PC-3 (cell line): ENCODE measurements around the gene ROBO3. TPM values are rescaled to one million over a fixed set of nuclear protein-coding genes. Genes with fewer than 3 reads are reported as not detected.

Experiments used
- ATAC-seq: fragments of 200-7000 bp; cut with Tn5 transposase; 2 replicates; pipeline ENCODE4 v1.9.1; 2020; ENCODE audit warnings: mild to moderate bottlenecking, moderate library complexity
- BruUV-seq: library from RNA; stranded (reverse); fragments of 400-500 nt; replicated peaks from 2 replicates; lab custom pipeline; 2021; lab: Mats Ljungman, UMichigan
- CTCF ChIA-PET: fragments of 300-600 bp; sonication (Branson Sonifier 250); formaldehyde crosslinking; loops from one replicate; lab custom pipeline; 2022; ENCODE audit warnings: antibody characterized with exemption; lab: Charles Lee
- POLR2A ChIA-PET: fragments of 300-600 bp; sonication (Branson Sonifier 250); formaldehyde crosslinking; loops from one replicate; lab custom pipeline; 2022; ENCODE audit warnings: antibody characterized with exemption; ENCODE audit not compliant: unreplicated experiment; lab: Charles Lee
- DNase-seq: peaks from one replicate; pipeline ENCODE4 v3.0.0-alpha.2; 2015
- H2AFZ ChIP-seq: fragments of 300-600 bp; sonication (generic); 2 replicates; pipeline ENCODE4 v1.6.0; 2016; ENCODE audit warnings: antibody characterized with exemption, low read length
- H3F3A ChIP-seq: fragments of 300-600 bp; sonication (generic); one replicate; pipeline ENCODE4 v1.6.0; 2017; ENCODE audit warnings: antibody characterized with exemption, low read length, control low read depth, mild to moderate bottlenecking; ENCODE audit not compliant: unreplicated experiment
- H3K27ac ChIP-seq: fragments of 300-600 bp; sonication (generic); 2 replicates; pipeline ENCODE4 v1.5.1; 2016; ENCODE audit warnings: mild to moderate bottlenecking, low read length
- H3K27me3 ChIP-seq: fragments of 300-600 bp; sonication (generic); 2 replicates; pipeline ENCODE4 v1.6.1; 2016; ENCODE audit warnings: low read length, mixed read lengths
- H3K36me3 ChIP-seq: fragments of 300-600 bp; sonication (generic); 2 replicates; pipeline ENCODE4 v1.6.1; 2016; ENCODE audit warnings: low read depth, mixed run types, low read length, mixed read lengths
- H3K4me1 ChIP-seq: fragments of 300-600 bp; sonication (generic); 2 replicates; pipeline ENCODE4 v1.5.1; 2016; ENCODE audit warnings: low read length; ENCODE audit not compliant: insufficient read depth
- H3K4me2 ChIP-seq: fragments of 300-600 bp; sonication (generic); 2 replicates; pipeline ENCODE4 v1.6.0; 2016; ENCODE audit warnings: low read length
- H3K4me3 ChIP-seq: fragments of 300-600 bp; sonication (generic); 2 replicates; pipeline ENCODE4 v1.5.1; 2016; ENCODE audit warnings: mild to moderate bottlenecking, low read length, mixed read lengths
- H3K79me2 ChIP-seq: fragments of 300-600 bp; sonication (generic); 2 replicates; pipeline ENCODE4 v1.6.1; 2017; ENCODE audit warnings: low read length, mixed read lengths
- H3K9ac ChIP-seq: fragments of 300-600 bp; sonication (generic); 2 replicates; pipeline ENCODE4 v1.6.0; 2016; ENCODE audit warnings: mild to moderate bottlenecking, low read length
- H3K9me2 ChIP-seq: fragments of 300-600 bp; sonication (generic); replicated peaks from 2 replicates; pipeline ENCODE4 v1.6.1; 2016; ENCODE audit warnings: mixed run types, low read length, mixed read lengths
- H3K9me3 ChIP-seq: fragments of 300-600 bp; sonication (generic); 2 replicates; pipeline ENCODE4 v1.6.1; 2016; ENCODE audit warnings: low read length, mixed read lengths
- H4K20me1 ChIP-seq: fragments of 300-600 bp; sonication (generic); 2 replicates; pipeline ENCODE4 v1.6.1; 2016; ENCODE audit warnings: low read length, mixed read lengths
- EZH2 ChIP-seq: fragments of 300-600 bp; sonication (generic); IDR thresholded peaks from one replicate; pipeline ENCODE4 v1.6.1; 2017; ENCODE audit warnings: antibody characterized with exemption, mild to moderate bottlenecking, low read length; ENCODE audit not compliant: unreplicated experiment
- EZH2phosphoT487 ChIP-seq: fragments of 300-600 bp; sonication (generic); IDR thresholded peaks from 2 replicates; pipeline ENCODE4 v1.6.1; 2018; ENCODE audit warnings: mild to moderate bottlenecking, antibody characterized with exemption, low read length, borderline replicate concordance
- intact Hi-C: fragments of 100-400 bp; cut with micrococcal nuclease; formaldehyde crosslinking; loops from 2 replicates; pipeline ENCODE4 v1.9.0; 2023
- total RNA-seq: library from RNA; depleted of rRNA; stranded (reverse); fragments of >200 nt; gene quantifications from 2 replicates; pipeline ENCODE4 v1.2.3, GENCODE V29; 2014
- TF ChIP-seq, protein P1 (sequence below): fragments of 300-600 bp; sonication (generic); conservative IDR thresholded peaks from 2 replicates; pipeline ENCODE4 v1.5.1; 2017; ENCODE audit warnings: antibody characterized with exemption, low read depth, mild to moderate bottlenecking, low read length

The ROBO3 gene
- total RNA-seq, 1 experiment from 2014 or later, result 18.5 TPM

- Histone ChIP-seq H4K20me1 (no peaks in the 10 kb centered on the region), H3K4me1 (peaks cover 5% of the 10 kb centered on the region; the same call in 1 of the 2 replicates), H3F3A (no peaks in the 10 kb centered on the region), H3K9ac (no peak overlapping the region), H2AFZ (no peak overlapping the region), H3K9me2 (no peaks in the 10 kb centered on the region), H3K27me3 (no peaks in the 10 kb centered on the region), H3K79me2 (no peaks in the 10 kb centered on the region), H3K9me3 (no peaks in the 10 kb centered on the region), H3K4me2 (no peak overlapping the region), H3K27ac (no peak overlapping the region), H3K4me3 (no peak overlapping the region), H3K36me3 (no peaks in the 10 kb centered on the region)
- ATAC-seq, result no peak
- POLR2A ChIA-PET, result no interaction called here
- no peak for DNase-seq
- intact Hi-C loops, result no loop called here
- no TSS peak for BruUV-seq
- CTCF ChIA-PET, result no interaction called here
- TF ChIP-seq EZH2phosphoT487, result no peak
- no peak for TF ChIP-seq EZH2
- TF ChIP-seq, protein P1, sequence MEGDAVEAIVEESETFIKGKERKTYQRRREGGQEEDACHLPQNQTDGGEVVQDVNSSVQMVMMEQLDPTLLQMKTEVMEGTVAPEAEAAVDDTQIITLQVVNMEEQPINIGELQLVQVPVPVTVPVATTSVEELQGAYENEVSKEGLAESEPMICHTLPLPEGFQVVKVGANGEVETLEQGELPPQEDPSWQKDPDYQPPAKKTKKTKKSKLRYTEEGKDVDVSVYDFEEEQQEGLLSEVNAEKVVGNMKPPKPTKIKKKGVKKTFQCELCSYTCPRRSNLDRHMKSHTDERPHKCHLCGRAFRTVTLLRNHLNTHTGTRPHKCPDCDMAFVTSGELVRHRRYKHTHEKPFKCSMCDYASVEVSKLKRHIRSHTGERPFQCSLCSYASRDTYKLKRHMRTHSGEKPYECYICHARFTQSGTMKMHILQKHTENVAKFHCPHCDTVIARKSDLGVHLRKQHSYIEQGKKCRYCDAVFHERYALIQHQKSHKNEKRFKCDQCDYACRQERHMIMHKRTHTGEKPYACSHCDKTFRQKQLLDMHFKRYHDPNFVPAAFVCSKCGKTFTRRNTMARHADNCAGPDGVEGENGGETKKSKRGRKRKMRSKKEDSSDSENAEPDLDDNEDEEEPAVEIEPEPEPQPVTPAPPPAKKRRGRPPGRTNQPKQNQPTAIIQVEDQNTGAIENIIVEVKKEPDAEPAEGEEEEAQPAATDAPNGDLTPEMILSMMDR, result no peak
Measured at GRCh38 chr11:124880958-124881357, 15.7 kb downstream of the ROBO3 start.

GRCh38 chr11:124882339-124883071 lies 17.3 kb downstream of the ROBO3 start:
- intact Hi-C loops, result no loop called here
- Histone ChIP-seq H3K9ac (no peak overlapping the region), H3K27me3 (no peaks in the 10 kb centered on the region), H3K9me3 (no peaks in the 10 kb centered on the region), H2AFZ (no peak overlapping the region), H3F3A (no peaks in the 10 kb centered on the region), H3K36me3 (no peaks in the 10 kb centered on the region), H3K79me2 (no peaks in the 10 kb centered on the region), H3K4me2 (no peak overlapping the region), H3K4me3 (no peak overlapping the region), H3K9me2 (no peaks in the 10 kb centered on the region), H3K4me1 (no peaks in the 10 kb centered on the region), H4K20me1 (no peaks in the 10 kb centered on the region), H3K27ac (no peak overlapping the region)
- ATAC-seq (no peak), DNase-seq (no peak)
- ChIA-PET CTCF (interaction anchor here (0.5 kb wide), 1 partner anchor 15 kb away, joined by 10 read pairs; no protein-coding TSS in a partner anchor), POLR2A (no interaction called here)
- no TSS peak for BruUV-seq
- TF ChIP-seq, protein P1, result no peak
- TF ChIP-seq EZH2, result no peak
- no peak for TF ChIP-seq EZH2phosphoT487

- Histone ChIP-seq H2AFZ (no peak overlapping the region), H3K4me1 (no peaks in the 10 kb centered on the region), H3F3A (no peaks in the 10 kb centered on the region), H3K4me2 (no peak overlapping the region), H3K9ac (no peak overlapping the region), H3K9me3 (no peaks in the 10 kb centered on the region), H3K27ac (no peak overlapping the region), H3K36me3 (no peaks in the 10 kb centered on the region), H3K9me2 (no peaks in the 10 kb centered on the region), H4K20me1 (no peaks in the 10 kb centered on the region), H3K79me2 (no peaks in the 10 kb centered on the region), H3K27me3 (no peaks in the 10 kb centered on the region), H3K4me3 (no peak overlapping the region)
- TSS peak; percentile 27 for BruUV-seq
- DNase-seq (no peak), ATAC-seq (no peak)
- no peak for TF ChIP-seq EZH2
- TF ChIP-seq, protein P1, result no peak
- no peak for TF ChIP-seq EZH2phosphoT487
- intact Hi-C loops, result no loop called here
- ChIA-PET CTCF (no interaction called here), POLR2A (interaction anchor here (0.6 kb wide), 1 partner anchor 17 kb away, joined by 3 read pairs; no protein-coding TSS in a partner anchor)
Measured at GRCh38 chr11:124884340-124884739, 19.1 kb downstream of the ROBO3 start.
